KMS-11 (cell line): ENCODE measurements around the gene LINGO3.

Experiments used
- H2AFZ ChIP-seq: fragments of 200-600 bp; sonication (generic); 2 replicates; pipeline ENCODE4 v1.6.1; 2016; ENCODE audit warnings: antibody characterized with exemption, mixed run types, low read depth
- H3K27ac ChIP-seq: fragments of 200-600 bp; sonication (generic); 2 replicates; pipeline ENCODE4 v1.6.1; 2016; ENCODE audit warnings: mild to moderate bottlenecking, mixed run types
- H3K27me3 ChIP-seq: fragments of 200-600 bp; sonication (generic); 2 replicates; pipeline ENCODE4 v1.6.1; 2017; ENCODE audit warnings: mild to moderate bottlenecking, low read depth, mixed run types, moderate library complexity; ENCODE audit not compliant: insufficient read depth
- H3K36me3 ChIP-seq: fragments of 200-600 bp; sonication (generic); 2 replicates; pipeline ENCODE4 v1.6.1; 2017; ENCODE audit warnings: mild to moderate bottlenecking, mixed run types; ENCODE audit not compliant: insufficient read depth
- H3K4me1 ChIP-seq: fragments of 200-600 bp; sonication (generic); 2 replicates; pipeline ENCODE4 v1.6.1; 2016; ENCODE audit warnings: mild to moderate bottlenecking, low read depth, mixed run types; ENCODE audit not compliant: poor library complexity, severe bottlenecking
- H3K4me2 ChIP-seq: fragments of 200-600 bp; sonication (generic); 2 replicates; pipeline ENCODE4 v1.7.0; 2016; ENCODE audit warnings: mild to moderate bottlenecking, mixed run types
- H3K4me3 ChIP-seq: fragments of 200-600 bp; sonication (generic); IDR thresholded peaks from 2 replicates; pipeline ENCODE4 v1.6.1; 2017; ENCODE audit warnings: low read depth, low read length, mixed read lengths; ENCODE audit not compliant: insufficient read depth
- H3K79me2 ChIP-seq: fragments of 200-600 bp; sonication (generic); 2 replicates; pipeline ENCODE4 v1.6.1; 2016; ENCODE audit warnings: low read depth, mixed run types; ENCODE audit not compliant: insufficient read depth
- H3K9ac ChIP-seq: fragments of 200-600 bp; sonication (generic); 2 replicates; pipeline ENCODE4 v1.6.1; 2016; ENCODE audit warnings: mild to moderate bottlenecking, mixed run types
- H4K20me1 ChIP-seq: fragments of 200-600 bp; sonication (generic); 2 replicates; pipeline ENCODE4 v1.6.1; 2016; ENCODE audit warnings: mild to moderate bottlenecking, mixed run types; ENCODE audit not compliant: insufficient read depth
- TF ChIP-seq, protein P1 (sequence below): fragments of 200-600 bp; sonication (generic); conservative IDR thresholded peaks from 2 replicates; pipeline ENCODE4 v1.6.1; 2017; ENCODE audit warnings: low read depth, mild to moderate bottlenecking, antibody characterized with exemption, low read length, moderate library complexity, mixed read lengths

The LINGO3 gene

DNA sequence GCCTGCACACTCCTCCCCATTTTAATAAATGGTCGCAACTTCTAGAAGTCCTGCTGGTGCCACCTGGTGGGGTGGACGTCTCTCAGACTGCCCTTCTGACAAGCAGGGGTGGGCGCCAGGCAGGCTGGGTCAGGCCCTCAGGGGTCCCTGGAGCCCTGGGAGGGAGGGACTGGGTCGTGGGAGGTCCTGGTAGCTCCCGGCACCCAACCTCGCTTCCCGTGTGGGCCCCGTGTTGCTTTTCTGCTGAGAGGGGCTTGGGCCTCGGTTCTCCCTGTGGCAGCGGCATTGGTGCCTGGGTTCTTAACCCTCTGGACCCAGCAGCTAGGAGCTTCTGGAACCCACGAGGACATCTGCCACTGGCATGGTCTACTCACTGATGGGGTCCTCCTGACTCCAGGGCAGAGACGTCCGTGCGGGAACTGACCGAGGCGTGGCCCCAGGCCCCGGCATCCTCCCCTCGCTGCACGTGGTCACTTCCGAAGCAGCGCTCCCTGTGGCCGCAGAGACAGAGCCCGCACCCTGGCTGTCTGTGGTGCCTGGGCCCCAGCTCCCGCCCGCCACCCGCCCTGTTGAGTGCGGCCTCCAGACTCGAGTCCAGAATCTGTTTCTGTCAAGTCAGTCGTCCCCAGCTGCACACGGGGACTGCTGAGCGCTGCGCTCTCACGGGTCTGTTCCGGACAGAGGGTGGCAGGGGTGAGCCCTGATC is 46.1 kb upstream of the LINGO3 start:
- Histone ChIP-seq H3K4me1 (no peaks in the 10 kb centered on the region), H3K36me3 (no peaks in the 10 kb centered on the region), H3K27ac (no peak overlapping the region), H3K27me3 (no peaks in the 10 kb centered on the region), H4K20me1 (no peaks in the 10 kb centered on the region), H3K79me2 (no peaks in the 10 kb centered on the region), H3K4me3 (no peak overlapping the region), H2AFZ (no peak overlapping the region), H3K9ac (no peak overlapping the region), H3K4me2 (no peak overlapping the region)
- TF ChIP-seq, protein P1, sequence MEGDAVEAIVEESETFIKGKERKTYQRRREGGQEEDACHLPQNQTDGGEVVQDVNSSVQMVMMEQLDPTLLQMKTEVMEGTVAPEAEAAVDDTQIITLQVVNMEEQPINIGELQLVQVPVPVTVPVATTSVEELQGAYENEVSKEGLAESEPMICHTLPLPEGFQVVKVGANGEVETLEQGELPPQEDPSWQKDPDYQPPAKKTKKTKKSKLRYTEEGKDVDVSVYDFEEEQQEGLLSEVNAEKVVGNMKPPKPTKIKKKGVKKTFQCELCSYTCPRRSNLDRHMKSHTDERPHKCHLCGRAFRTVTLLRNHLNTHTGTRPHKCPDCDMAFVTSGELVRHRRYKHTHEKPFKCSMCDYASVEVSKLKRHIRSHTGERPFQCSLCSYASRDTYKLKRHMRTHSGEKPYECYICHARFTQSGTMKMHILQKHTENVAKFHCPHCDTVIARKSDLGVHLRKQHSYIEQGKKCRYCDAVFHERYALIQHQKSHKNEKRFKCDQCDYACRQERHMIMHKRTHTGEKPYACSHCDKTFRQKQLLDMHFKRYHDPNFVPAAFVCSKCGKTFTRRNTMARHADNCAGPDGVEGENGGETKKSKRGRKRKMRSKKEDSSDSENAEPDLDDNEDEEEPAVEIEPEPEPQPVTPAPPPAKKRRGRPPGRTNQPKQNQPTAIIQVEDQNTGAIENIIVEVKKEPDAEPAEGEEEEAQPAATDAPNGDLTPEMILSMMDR = no peak

DNA sequence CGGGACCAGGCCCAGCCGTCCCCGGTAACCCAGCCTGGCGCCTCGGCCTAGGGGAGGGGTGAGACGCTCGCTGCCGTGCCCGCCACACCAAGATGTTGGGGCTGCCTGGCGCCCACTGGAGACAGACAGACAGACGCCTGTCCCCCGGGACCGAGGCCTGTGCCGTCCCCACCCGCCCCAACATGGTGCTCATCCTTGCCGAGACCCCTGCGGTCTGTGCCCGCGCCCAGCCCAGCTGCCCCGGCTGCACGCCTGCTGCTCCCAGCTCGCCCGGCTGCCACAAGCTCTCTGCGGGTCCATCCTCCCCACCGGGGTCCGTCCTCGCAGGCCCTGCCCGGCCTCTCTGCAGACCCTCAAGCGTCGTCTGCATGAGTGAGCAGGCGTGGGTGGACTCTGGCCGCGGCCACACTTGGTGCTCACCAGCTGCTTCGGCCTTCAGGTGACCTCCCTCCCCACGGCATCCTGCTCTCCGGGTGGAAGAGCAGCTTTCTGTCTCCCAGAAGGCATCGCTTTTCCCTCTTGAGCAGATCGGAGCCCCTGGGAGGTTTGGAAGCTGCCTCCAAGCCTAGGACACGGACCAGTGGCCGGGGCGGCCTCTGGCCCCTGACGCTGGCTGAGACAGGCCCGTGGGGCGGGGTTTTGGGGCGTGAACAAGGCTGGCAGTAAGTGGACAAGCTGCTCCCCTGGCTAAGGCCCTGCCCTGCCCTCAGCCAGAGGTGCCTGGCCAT is 45.4 kb upstream of the LINGO3 start:
- Histone ChIP-seq H3K27ac (no peak overlapping the region), H4K20me1 (no peaks in the 10 kb centered on the region), H3K27me3 (no peaks in the 10 kb centered on the region), H3K36me3 (no peaks in the 10 kb centered on the region), H3K79me2 (no peaks in the 10 kb centered on the region), H2AFZ (no peak overlapping the region), H3K4me3 (no peak overlapping the region), H3K4me2 (no peak overlapping the region), H3K9ac (no peak overlapping the region), H3K4me1 (no peaks in the 10 kb centered on the region)
- TF ChIP-seq, protein P1 = no peak

DNA sequence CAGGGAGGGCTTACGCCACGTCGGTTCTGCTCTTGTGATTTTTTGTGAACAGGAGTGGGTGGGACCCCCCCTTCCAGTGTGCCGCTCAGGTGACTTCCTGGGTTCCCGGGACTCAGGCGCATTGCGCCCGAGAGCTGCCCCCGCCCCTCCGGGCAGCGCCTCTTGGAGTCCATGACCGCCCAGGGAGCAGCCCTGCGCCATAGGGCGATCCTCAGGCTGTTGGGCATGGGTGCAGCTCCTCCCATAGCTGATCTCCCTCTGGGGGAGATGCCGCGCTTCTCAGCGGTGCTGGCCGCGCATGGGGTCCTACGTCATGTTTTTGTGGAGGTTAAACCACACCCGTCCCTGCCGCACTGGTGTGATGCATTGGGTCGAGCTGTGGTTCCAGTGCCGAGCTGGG is 44.2 kb upstream of the LINGO3 start:
- Histone ChIP-seq H3K36me3 (no peaks in the 10 kb centered on the region), H3K4me1 (no peaks in the 10 kb centered on the region), H3K79me2 (no peaks in the 10 kb centered on the region), H4K20me1 (no peaks in the 10 kb centered on the region), H3K4me2 (no peak overlapping the region), H3K9ac (no peak overlapping the region), H3K4me3 (no peak overlapping the region), H3K27me3 (no peaks in the 10 kb centered on the region), H2AFZ (no peak overlapping the region), H3K27ac (no peak overlapping the region)
- TF ChIP-seq, protein P1 = no peak

DNA sequence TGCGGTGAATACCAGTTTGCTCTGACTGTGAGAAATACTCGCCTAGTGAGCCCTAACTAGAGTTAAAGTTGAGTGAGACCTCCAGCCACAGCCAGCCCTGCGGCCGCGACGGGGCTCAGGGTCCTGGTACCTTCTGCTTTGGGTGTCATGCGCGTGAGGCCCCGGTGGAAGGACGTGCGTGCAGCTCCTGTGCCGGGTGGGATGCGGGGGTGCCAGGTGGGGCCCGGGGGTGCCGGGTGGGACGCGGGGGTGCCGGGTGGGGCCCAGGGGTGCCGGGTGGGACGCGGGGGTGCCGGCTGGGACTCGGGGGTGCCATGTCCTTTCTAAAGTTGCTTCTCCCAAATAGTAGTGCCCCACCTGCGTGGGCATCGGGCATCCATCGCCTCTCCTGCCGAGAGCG is 43.6 kb upstream of the LINGO3 start:
- Histone ChIP-seq H3K4me3 (no peak overlapping the region), H3K4me2 (no peak overlapping the region), H3K36me3 (no peaks in the 10 kb centered on the region), H3K27ac (no peak overlapping the region), H3K27me3 (no peaks in the 10 kb centered on the region), H3K9ac (no peak overlapping the region), H3K79me2 (no peaks in the 10 kb centered on the region), H2AFZ (no peak overlapping the region), H4K20me1 (no peaks in the 10 kb centered on the region), H3K4me1 (no peaks in the 10 kb centered on the region)
- TF ChIP-seq, protein P1 = no peak
